Measurements from ENCODE around the gene PRR16.

DNA sequence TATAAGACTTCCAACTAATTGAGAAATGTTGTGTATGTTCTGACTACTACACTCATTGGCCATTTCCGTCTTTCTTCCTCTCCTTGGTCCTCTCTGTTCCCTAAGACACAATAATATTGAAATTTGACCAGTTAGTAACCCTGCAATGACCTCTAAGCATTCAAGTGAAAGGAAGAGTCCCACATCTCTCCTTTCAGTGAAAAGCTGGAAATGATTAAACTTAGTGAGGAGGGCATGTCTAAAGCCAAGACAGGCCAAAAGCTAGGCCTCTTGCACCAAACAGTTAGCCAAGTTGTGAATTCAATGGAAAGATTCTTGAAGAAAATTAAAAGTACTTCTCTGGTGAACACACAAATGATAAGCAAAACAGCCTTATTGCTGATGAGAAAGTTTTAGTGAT lies 122.5 kb downstream of the PRR16 start:
- TF ChIP-seq POLR2A (IDR thresholded peaks at IDR 0.05), result no peak
- TF ChIP-seq, protein P1, sequence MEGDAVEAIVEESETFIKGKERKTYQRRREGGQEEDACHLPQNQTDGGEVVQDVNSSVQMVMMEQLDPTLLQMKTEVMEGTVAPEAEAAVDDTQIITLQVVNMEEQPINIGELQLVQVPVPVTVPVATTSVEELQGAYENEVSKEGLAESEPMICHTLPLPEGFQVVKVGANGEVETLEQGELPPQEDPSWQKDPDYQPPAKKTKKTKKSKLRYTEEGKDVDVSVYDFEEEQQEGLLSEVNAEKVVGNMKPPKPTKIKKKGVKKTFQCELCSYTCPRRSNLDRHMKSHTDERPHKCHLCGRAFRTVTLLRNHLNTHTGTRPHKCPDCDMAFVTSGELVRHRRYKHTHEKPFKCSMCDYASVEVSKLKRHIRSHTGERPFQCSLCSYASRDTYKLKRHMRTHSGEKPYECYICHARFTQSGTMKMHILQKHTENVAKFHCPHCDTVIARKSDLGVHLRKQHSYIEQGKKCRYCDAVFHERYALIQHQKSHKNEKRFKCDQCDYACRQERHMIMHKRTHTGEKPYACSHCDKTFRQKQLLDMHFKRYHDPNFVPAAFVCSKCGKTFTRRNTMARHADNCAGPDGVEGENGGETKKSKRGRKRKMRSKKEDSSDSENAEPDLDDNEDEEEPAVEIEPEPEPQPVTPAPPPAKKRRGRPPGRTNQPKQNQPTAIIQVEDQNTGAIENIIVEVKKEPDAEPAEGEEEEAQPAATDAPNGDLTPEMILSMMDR (IDR thresholded peaks at IDR 0.05), result no peak
- TF ChIP-seq POLR2AphosphoS5 (IDR thresholded peaks at IDR 0.05), result no peak
- no peak for TF ChIP-seq EP300 (IDR thresholded peaks at IDR 0.05)

Data from sigmoid colon (tissue), 4 donors.